WTC11 (cell line): ENCODE measurements around the gene PDE4B.

Experiments used
- EMX1 ChIP-seq: fragments of 250-450 bp; sonication (Bioruptor Pico); IDR thresholded peaks from 2 replicates; pipeline ENCODE4 v1.8.0; 2021; ENCODE audit warnings: mild to moderate bottlenecking
- GTF2I ChIP-seq: fragments of 250-450 bp; sonication (Bioruptor Pico); conservative IDR thresholded peaks from 2 replicates; pipeline ENCODE4 v1.4.0; 2021; ENCODE audit warnings: mild to moderate bottlenecking
- NFYB ChIP-seq: sonication (generic); formaldehyde crosslinking; conservative IDR thresholded peaks from 2 replicates; pipeline ENCODE4 v1.8.0; 2022; ENCODE audit warnings: low read depth, missing genetic modification reagents
- SP1 ChIP-seq: sonication (generic); formaldehyde crosslinking; conservative IDR thresholded peaks from 2 replicates; pipeline ENCODE4 v1.8.1; 2022; ENCODE audit warnings: missing genetic modification reagents
- TCF7 ChIP-seq: sonication (generic); formaldehyde crosslinking; IDR thresholded peaks from 2 replicates; pipeline ENCODE4 v1.8.0; 2022; ENCODE audit warnings: mild to moderate bottlenecking, low read depth, missing genetic modification reagents, moderate library complexity
- TP53 ChIP-seq: sonication (generic); formaldehyde crosslinking; IDR thresholded peaks from 2 replicates; pipeline ENCODE4 v1.8.1; 2023; ENCODE audit warnings: mild to moderate bottlenecking, missing genetic modification reagents
- ZNF423 ChIP-seq: fragments of 250-450 bp; sonication (Bioruptor Pico); IDR thresholded peaks from 2 replicates; pipeline ENCODE4 v2.1.2; 2022; ENCODE audit warnings: mild to moderate bottlenecking, moderate library complexity
- ZNF512 ChIP-seq: sonication (generic); formaldehyde crosslinking; IDR thresholded peaks from 2 replicates; pipeline ENCODE4 v1.8.1; 2022; ENCODE audit warnings: missing genetic modification reagents, borderline replicate concordance
- TF ChIP-seq, protein P1 (sequence below): fragments of 200-600 bp; IDR thresholded peaks from 2 replicates; pipeline ENCODE4 v1.8.0; 2022; ENCODE audit warnings: antibody characterized with exemption
- TF ChIP-seq, protein P2 (sequence below): sonication (generic); formaldehyde crosslinking; IDR thresholded peaks from 2 replicates; pipeline ENCODE4 v1.8.0; 2022; ENCODE audit warnings: mild to moderate bottlenecking, missing genetic modification reagents
- TF ChIP-seq, protein P3 (sequence below): sonication (generic); formaldehyde crosslinking; IDR thresholded peaks from 2 replicates; pipeline ENCODE4 v1.8.1; 2023; ENCODE audit warnings: mild to moderate bottlenecking, missing genetic modification reagents
- TF ChIP-seq, protein P4 (sequence below): sonication (generic); formaldehyde crosslinking; IDR thresholded peaks from 2 replicates; pipeline ENCODE4 v1.8.1; 2022; ENCODE audit warnings: low read depth, mild to moderate bottlenecking, moderate library complexity, missing genetic modification reagents, borderline replicate concordance

DNA sequence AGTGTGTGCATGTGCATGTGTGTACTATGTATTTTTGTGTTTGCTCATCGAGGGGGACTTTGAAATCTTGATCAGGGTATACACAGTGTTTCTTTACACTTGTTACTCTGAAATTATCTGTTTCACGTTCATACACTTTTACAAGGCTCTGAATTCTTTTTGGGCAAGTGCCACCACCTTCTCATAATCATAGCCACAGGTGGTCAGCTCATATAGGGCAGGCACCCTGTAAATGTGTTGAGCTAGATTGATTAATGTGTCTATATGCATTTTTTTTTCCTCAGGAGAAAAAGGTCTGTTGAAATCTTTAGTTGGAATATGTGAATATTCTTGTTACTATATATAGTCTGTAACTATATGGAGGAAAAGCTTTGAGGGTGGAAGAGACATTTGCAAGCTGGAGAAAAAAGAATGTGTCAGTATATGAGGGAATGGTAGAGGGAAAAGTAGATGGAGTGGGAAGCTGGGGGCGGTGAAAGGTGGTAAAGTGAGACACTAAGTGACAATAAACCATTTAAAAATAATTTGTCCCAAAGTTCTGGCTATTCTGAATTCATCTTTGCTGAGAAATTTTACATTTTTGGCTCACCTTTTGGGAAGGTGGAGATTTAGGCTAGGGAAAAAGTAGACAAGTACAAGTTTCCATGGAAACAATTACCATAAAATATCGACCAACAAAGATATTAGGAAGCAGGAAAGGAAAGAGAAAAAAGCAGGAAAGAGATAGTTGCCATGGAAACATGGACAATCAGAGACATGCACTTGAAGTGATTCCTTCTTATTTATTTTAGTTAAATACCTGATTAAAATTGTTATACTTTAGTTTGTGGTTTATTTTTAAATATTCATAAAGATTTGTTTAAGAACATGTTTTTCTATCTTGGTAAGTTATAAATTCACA is 277.5 kb downstream of the PDE4B start:
- TF ChIP-seq, protein P1, sequence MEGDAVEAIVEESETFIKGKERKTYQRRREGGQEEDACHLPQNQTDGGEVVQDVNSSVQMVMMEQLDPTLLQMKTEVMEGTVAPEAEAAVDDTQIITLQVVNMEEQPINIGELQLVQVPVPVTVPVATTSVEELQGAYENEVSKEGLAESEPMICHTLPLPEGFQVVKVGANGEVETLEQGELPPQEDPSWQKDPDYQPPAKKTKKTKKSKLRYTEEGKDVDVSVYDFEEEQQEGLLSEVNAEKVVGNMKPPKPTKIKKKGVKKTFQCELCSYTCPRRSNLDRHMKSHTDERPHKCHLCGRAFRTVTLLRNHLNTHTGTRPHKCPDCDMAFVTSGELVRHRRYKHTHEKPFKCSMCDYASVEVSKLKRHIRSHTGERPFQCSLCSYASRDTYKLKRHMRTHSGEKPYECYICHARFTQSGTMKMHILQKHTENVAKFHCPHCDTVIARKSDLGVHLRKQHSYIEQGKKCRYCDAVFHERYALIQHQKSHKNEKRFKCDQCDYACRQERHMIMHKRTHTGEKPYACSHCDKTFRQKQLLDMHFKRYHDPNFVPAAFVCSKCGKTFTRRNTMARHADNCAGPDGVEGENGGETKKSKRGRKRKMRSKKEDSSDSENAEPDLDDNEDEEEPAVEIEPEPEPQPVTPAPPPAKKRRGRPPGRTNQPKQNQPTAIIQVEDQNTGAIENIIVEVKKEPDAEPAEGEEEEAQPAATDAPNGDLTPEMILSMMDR, result no peak
- TF ChIP-seq, protein P2, sequence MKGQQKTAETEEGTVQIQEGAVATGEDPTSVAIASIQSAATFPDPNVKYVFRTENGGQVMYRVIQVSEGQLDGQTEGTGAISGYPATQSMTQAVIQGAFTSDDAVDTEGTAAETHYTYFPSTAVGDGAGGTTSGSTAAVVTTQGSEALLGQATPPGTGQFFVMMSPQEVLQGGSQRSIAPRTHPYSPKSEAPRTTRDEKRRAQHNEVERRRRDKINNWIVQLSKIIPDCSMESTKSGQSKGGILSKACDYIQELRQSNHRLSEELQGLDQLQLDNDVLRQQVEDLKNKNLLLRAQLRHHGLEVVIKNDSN (CRISPR knock-in tag), result no peak
- TF ChIP-seq, protein P3, sequence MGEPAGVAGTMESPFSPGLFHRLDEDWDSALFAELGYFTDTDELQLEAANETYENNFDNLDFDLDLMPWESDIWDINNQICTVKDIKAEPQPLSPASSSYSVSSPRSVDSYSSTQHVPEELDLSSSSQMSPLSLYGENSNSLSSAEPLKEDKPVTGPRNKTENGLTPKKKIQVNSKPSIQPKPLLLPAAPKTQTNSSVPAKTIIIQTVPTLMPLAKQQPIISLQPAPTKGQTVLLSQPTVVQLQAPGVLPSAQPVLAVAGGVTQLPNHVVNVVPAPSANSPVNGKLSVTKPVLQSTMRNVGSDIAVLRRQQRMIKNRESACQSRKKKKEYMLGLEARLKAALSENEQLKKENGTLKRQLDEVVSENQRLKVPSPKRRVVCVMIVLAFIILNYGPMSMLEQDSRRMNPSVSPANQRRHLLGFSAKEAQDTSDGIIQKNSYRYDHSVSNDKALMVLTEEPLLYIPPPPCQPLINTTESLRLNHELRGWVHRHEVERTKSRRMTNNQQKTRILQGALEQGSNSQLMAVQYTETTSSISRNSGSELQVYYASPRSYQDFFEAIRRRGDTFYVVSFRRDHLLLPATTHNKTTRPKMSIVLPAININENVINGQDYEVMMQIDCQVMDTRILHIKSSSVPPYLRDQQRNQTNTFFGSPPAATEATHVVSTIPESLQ (CRISPR knock-in tag), result no peak
- TF ChIP-seq, protein P4, sequence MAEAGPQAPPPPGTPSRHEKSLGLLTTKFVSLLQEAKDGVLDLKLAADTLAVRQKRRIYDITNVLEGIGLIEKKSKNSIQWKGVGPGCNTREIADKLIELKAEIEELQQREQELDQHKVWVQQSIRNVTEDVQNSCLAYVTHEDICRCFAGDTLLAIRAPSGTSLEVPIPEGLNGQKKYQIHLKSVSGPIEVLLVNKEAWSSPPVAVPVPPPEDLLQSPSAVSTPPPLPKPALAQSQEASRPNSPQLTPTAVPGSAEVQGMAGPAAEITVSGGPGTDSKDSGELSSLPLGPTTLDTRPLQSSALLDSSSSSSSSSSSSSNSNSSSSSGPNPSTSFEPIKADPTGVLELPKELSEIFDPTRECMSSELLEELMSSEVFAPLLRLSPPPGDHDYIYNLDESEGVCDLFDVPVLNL, result no peak
- TF ChIP-seq NFYB (CRISPR knock-in tag) (no peak), GTF2I (CRISPR knock-in tag) (no peak), SP1 (CRISPR knock-in tag) (no peak), ZNF512 (CRISPR knock-in tag) (no peak), TCF7 (CRISPR knock-in tag) (no peak), EMX1 (no peak), TP53 (CRISPR knock-in tag) (no peak), ZNF423 (CRISPR knock-in tag) (no peak)
